ENCODE results near the gene PDGFD. TPM values are rescaled to one million over a fixed set of nuclear protein-coding genes. Genes with fewer than 3 reads are reported as not detected.

The PDGFD gene
- total and polyA plus RNA-seq, 8 donors, result 2.1 to 7.7 (median 5.2) TPM

- intact Hi-C loops (cut with DNase I), result no loop called here
- no peak overlapping the region for H3K4me3 ChIP-seq
- TF ChIP-seq CTCF (IDR thresholded peaks at IDR 0.05), result no peak
- H3K27me3 ChIP-seq, result no peaks in the 10 kb centered on the region
- no peaks in the 10 kb centered on the region for H3K36me3 ChIP-seq
- no peak for DNase-seq
- no peak overlapping the region for H3K27ac ChIP-seq
- no peaks in the 10 kb centered on the region for H3K9me3 ChIP-seq
- H3K4me1 ChIP-seq, result no peaks in the 10 kb centered on the region
- no peak for ATAC-seq
These were observed 228.7 kb downstream of the PDGFD start for GRCh38 chr11:103935219-103935618.

- intact Hi-C loops (cut with DNase I), result no loop called here
- Histone ChIP-seq H3K27me3 (no peaks in the 10 kb centered on the region), H3K9me3 (no peaks in the 10 kb centered on the region), H3K27ac (no peak overlapping the region), H3K4me1 (no peaks in the 10 kb centered on the region), H3K4me3 (no peak overlapping the region), H3K36me3 (no peaks in the 10 kb centered on the region)
- DNase-seq (no peak), ATAC-seq (no peak)
- TF ChIP-seq CTCF (IDR thresholded peaks at IDR 0.05), result no peak
These were observed 234.6 kb downstream of the PDGFD start for GRCh38 chr11:103929170-103929903.

- Histone ChIP-seq H3K9me3 (no peaks in the 10 kb centered on the region), H3K4me3 (no peak overlapping the region), H3K27ac (no peak overlapping the region), H3K36me3 (no peaks in the 10 kb centered on the region), H3K27me3 (no peaks in the 10 kb centered on the region), H3K4me1 (no peaks in the 10 kb centered on the region)
- intact Hi-C loops (cut with DNase I), result no loop called here
- DNase-seq (no peak), ATAC-seq (no peak)
- no peak for TF ChIP-seq CTCF (IDR thresholded peaks at IDR 0.05)
These were observed 235.2 kb downstream of the PDGFD start for GRCh38 chr11:103928802-103929161.

GRCh38 chr11:103928040-103928801 lies 235.7 kb downstream of the PDGFD start:
- TF ChIP-seq CTCF (IDR thresholded peaks at IDR 0.05), result no peak
- no peaks in the 10 kb centered on the region for H3K27me3 ChIP-seq
- no peaks in the 10 kb centered on the region for H3K36me3 ChIP-seq
- no peak overlapping the region for H3K4me3 ChIP-seq
- no peaks in the 10 kb centered on the region for H3K9me3 ChIP-seq
- DNase-seq (no peak), ATAC-seq (no peak)
- H3K27ac ChIP-seq, result no peak overlapping the region
- intact Hi-C loops (cut with DNase I), result no loop called here
- H3K4me1 ChIP-seq, result no peaks in the 10 kb centered on the region

GRCh38 chr11:103927535-103927934 lies 236.4 kb downstream of the PDGFD start:
- Histone ChIP-seq H3K4me1 (no peaks in the 10 kb centered on the region), H3K27me3 (no peaks in the 10 kb centered on the region), H3K4me3 (no peak overlapping the region), H3K9me3 (no peaks in the 10 kb centered on the region), H3K36me3 (no peaks in the 10 kb centered on the region), H3K27ac (no peak overlapping the region)
- ATAC-seq (peak; percentile 75), DNase-seq (peak in 1 of 4 donors; percentile 33)
- peak in 1 of 2 donors; percentile 35 for TF ChIP-seq CTCF (IDR thresholded peaks at IDR 0.05)
- intact Hi-C loops (cut with DNase I), result no loop called here
